ENCODE data around the gene RNF149. TPM values are rescaled to one million over a fixed set of nuclear protein-coding genes. Genes with fewer than 3 reads are reported as not detected.

RNF149 gene
- total RNA-seq, 4 donors from 2014 or later = 70.1 to 135 (median 77.7) TPM

DNA sequence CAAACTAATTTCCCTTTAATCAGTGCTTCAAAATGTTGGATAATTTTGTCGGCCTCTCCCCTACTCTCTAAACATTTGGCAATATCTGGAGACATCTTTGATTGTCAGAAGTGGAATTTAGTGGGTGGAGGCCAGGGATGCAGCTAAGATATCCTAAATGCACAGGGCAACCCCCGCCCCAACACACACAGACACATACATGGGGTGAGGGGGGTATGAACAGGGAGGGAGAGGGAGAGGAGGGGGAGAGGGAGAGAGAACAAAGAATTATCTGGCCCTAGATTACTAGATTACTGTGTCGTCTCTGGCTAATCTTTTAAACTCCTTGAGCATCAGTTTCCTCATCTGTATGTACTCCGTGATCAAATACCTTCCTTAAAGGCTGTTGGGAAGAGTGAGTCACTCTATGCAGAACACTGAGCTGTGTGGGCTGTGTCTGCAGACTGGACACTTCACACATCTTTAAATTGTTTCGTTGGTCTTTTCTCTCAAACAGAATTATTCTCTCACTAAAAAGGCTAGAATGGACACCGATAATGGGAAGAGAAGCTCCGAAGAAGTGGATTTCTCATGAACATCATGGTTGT, 2.9 kb downstream of the RNF149 start:
- Histone ChIP-seq H3K4me1 (peaks cover 86% of the 10 kb centered on the region), H3K27me3 (no peaks in the 10 kb centered on the region), H3K36me3 (no peaks in the 10 kb centered on the region), H3K4me3 (peak overlapping the region; percentile 89), H3K9me3 (no peaks in the 10 kb centered on the region), H3K27ac (no peak overlapping the region)
- TF ChIP-seq, protein P1, sequence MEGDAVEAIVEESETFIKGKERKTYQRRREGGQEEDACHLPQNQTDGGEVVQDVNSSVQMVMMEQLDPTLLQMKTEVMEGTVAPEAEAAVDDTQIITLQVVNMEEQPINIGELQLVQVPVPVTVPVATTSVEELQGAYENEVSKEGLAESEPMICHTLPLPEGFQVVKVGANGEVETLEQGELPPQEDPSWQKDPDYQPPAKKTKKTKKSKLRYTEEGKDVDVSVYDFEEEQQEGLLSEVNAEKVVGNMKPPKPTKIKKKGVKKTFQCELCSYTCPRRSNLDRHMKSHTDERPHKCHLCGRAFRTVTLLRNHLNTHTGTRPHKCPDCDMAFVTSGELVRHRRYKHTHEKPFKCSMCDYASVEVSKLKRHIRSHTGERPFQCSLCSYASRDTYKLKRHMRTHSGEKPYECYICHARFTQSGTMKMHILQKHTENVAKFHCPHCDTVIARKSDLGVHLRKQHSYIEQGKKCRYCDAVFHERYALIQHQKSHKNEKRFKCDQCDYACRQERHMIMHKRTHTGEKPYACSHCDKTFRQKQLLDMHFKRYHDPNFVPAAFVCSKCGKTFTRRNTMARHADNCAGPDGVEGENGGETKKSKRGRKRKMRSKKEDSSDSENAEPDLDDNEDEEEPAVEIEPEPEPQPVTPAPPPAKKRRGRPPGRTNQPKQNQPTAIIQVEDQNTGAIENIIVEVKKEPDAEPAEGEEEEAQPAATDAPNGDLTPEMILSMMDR (IDR thresholded peaks at IDR 0.05) = no peak
- TF ChIP-seq POLR2AphosphoS5 (IDR thresholded peaks at IDR 0.05) (no peak), EP300 (IDR thresholded peaks at IDR 0.05) (no peak), POLR2A (IDR thresholded peaks at IDR 0.05) (no peak)
- no peak for DNase-seq (ENCODE audit: low spot score in 2 of 2)
- WGBS = 66% methylated on average over 7 of the region's 7 CpGs

GRCh38 chr2:101305035-101305434, 3.5 kb downstream of the RNF149 start:
- H3K4me3 ChIP-seq = peak overlapping the region; percentile 89
- no peak for DNase-seq (ENCODE audit: low spot score in 2 of 2)
- H3K9me3 ChIP-seq = no peaks in the 10 kb centered on the region
- peaks cover 86% of the 10 kb centered on the region for H3K4me1 ChIP-seq
- H3K27me3 ChIP-seq = no peaks in the 10 kb centered on the region
- no peak overlapping the region for H3K27ac ChIP-seq
- WGBS = 71% methylated on average over 4 of the region's 4 CpGs
- TF ChIP-seq, protein P1 (IDR thresholded peaks at IDR 0.05) = no peak
- TF ChIP-seq EP300 (IDR thresholded peaks at IDR 0.05) (no peak), POLR2A (IDR thresholded peaks at IDR 0.05) (no peak), POLR2AphosphoS5 (IDR thresholded peaks at IDR 0.05) (no peak)
- no peaks in the 10 kb centered on the region for H3K36me3 ChIP-seq

GRCh38 chr2:101303688-101304087, 4.8 kb downstream of the RNF149 start:
- H3K27ac ChIP-seq = no peak overlapping the region
- no peak overlapping the region for H3K4me3 ChIP-seq

DNA sequence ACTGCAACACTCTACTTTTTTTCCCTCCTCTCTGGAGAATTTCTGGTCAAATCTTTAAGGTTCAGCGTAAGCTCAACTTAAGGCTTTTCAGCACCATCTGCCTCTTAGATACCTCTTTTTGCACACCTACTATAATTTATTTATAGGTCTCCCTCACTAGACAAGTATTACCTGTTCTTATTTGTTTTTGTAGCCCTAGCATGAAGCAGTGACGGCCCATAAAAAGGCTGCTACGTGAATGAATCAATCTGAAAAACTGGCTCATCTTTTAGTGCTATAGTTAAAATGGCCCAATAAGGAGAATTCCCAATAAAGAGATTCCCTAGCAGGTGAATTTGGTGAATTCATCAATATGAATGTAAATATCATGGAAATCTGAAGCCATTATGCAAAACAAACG, 6.5 kb downstream of the RNF149 start:
- DNase-seq (ENCODE audit: low spot score in 2 of 2) = no peak
- H3K36me3 ChIP-seq = no peaks in the 10 kb centered on the region
- H3K27ac ChIP-seq = no peak overlapping the region
- no peaks in the 10 kb centered on the region for H3K9me3 ChIP-seq
- H3K4me3 ChIP-seq = no peak overlapping the region
- no peaks in the 10 kb centered on the region for H3K27me3 ChIP-seq
- TF ChIP-seq POLR2A (IDR thresholded peaks at IDR 0.05) = no peak
- TF ChIP-seq, protein P1 (IDR thresholded peaks at IDR 0.05) = no peak
- no peak for TF ChIP-seq POLR2AphosphoS5 (IDR thresholded peaks at IDR 0.05)
- no peak for TF ChIP-seq EP300 (IDR thresholded peaks at IDR 0.05)
- peaks cover 89% of the 10 kb centered on the region for H3K4me1 ChIP-seq
- 60% methylated on average over 4 of the region's 4 CpGs for WGBS

More at GRCh38 chr2:101303688-101304087, 4.8 kb downstream of the RNF149 start:
- TF ChIP-seq, protein P1 (IDR thresholded peaks at IDR 0.05) = no peak
- TF ChIP-seq POLR2AphosphoS5 (IDR thresholded peaks at IDR 0.05) = no peak
- Histone ChIP-seq H3K36me3 (no peaks in the 10 kb centered on the region), H3K27me3 (no peaks in the 10 kb centered on the region), H3K4me1 (peaks cover 90% of the 10 kb centered on the region), H3K9me3 (no peaks in the 10 kb centered on the region)
- WGBS = 80% methylated on average over 1 of the region's 1 CpG
- no peak for DNase-seq (ENCODE audit: low spot score in 2 of 2)

- H3K4me3 ChIP-seq = no peak overlapping the region
- H3K27me3 ChIP-seq = no peaks in the 10 kb centered on the region
- peaks cover 91% of the 10 kb centered on the region for H3K4me1 ChIP-seq
- 55% methylated on average over 7 of the region's 7 CpGs for WGBS
- no peaks in the 10 kb centered on the region for H3K9me3 ChIP-seq
- no peak overlapping the region for H3K27ac ChIP-seq
- TF ChIP-seq, protein P1 (IDR thresholded peaks at IDR 0.05) = no peak
- TF ChIP-seq POLR2A (IDR thresholded peaks at IDR 0.05) = no peak
- no peak for TF ChIP-seq POLR2AphosphoS5 (IDR thresholded peaks at IDR 0.05)
- TF ChIP-seq EP300 (IDR thresholded peaks at IDR 0.05) = no peak
- DNase-seq (ENCODE audit: low spot score in 2 of 2) = no peak
- no peaks in the 10 kb centered on the region for H3K36me3 ChIP-seq
These were observed 7.7 kb downstream of the RNF149 start for GRCh38 chr2:101300836-101301235.
